GM12892 (cell line): ENCODE results near the gene NOL11.

Experiments
- POLR2A ChIP-seq: IDR thresholded peaks from 2 replicates; pipeline ENCODE4 v1.6.1; 2011; ENCODE audit warnings: low read depth, low read length, control low read depth
- POLR2AphosphoS5 ChIP-seq: IDR thresholded peaks from 2 replicates; pipeline ENCODE4 v1.6.1; 2011; ENCODE audit warnings: low read depth, low read length, control low read depth
- TAF1 ChIP-seq: IDR thresholded peaks from 2 replicates; pipeline ENCODE4 v1.6.1; 2011; ENCODE audit warnings: low read depth, mild to moderate bottlenecking, control low read depth, low read length, borderline replicate concordance

DNA sequence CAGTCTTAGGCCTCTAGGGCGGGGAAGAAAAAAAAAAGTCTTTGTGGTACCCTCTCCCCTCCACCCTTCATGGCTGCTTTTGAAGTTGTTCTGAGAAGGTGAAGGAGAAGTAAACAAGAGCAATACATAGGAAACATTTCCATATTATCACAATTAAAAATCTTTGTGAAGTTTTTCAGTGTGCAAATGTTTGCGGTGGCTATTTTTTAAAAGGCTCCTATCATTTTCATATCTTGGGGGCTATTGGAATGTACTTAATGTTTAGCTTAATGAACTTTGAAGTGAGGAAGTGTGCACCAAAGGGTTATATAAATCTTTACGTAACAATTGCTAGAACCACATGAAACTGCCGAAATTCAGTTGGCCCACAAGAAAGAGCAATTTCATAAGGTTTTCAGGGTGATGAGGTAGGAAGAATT lies 7.6 kb downstream of the NOL11 start:
- TF ChIP-seq POLR2A (no peak), POLR2AphosphoS5 (no peak), TAF1 (no peak)
